SJSA1 (cell line): ENCODE data around the gene SLCO2A1. TPM values are rescaled to one million over a fixed set of nuclear protein-coding genes. Genes with fewer than 3 reads are reported as not detected.

Experiments
- DNase-seq, 2 experiments: peaks; one replicate each; pipeline ENCODE4 v3.0.0-alpha.2; 2015 to 2020; ENCODE audit warnings: low spot score in 2 of 2, low read depth in 1 of 2
- H3K27ac ChIP-seq: fragments of 250-450 bp; sonication (Bioruptor Pico); 2 replicates; pipeline ENCODE4 v1.5.1; 2020; ENCODE audit warnings: mild to moderate bottlenecking, moderate library complexity
- H3K27me3 ChIP-seq: fragments of 250-450 bp; sonication (Bioruptor Pico); replicated peaks from 2 replicates; pipeline ENCODE4 v1.5.1; 2020; ENCODE audit warnings: mild to moderate bottlenecking, moderate library complexity
- H3K36me3 ChIP-seq: fragments of 250-450 bp; sonication (Bioruptor Pico); 2 replicates; pipeline ENCODE4 v1.5.1; 2020; ENCODE audit warnings: mild to moderate bottlenecking
- H3K4me1 ChIP-seq: fragments of 250-450 bp; sonication (Bioruptor Pico); replicated peaks from 2 replicates; pipeline ENCODE4 v1.6.1; 2021; ENCODE audit warnings: mild to moderate bottlenecking
- H3K4me3 ChIP-seq: fragments of 250-450 bp; sonication (Bioruptor Pico); 2 replicates; pipeline ENCODE4 v1.5.1; 2020; ENCODE audit warnings: mild to moderate bottlenecking
- H3K9me3 ChIP-seq: fragments of 250-450 bp; sonication (Bioruptor Pico); replicated peaks from 2 replicates; pipeline ENCODE4 v1.5.1; 2020; ENCODE audit warnings: mild to moderate bottlenecking
- total RNA-seq: library from RNA; depleted of rRNA; stranded (reverse); fragments of >200 nt; shearing (Covaris generic); gene quantifications from 2 replicates; pipeline ENCODE4 v1.2.3, GENCODE V29; 2014

Gene SLCO2A1
- total RNA-seq, 1 experiment from 2014 or later: 0.16 TPM

DNA sequence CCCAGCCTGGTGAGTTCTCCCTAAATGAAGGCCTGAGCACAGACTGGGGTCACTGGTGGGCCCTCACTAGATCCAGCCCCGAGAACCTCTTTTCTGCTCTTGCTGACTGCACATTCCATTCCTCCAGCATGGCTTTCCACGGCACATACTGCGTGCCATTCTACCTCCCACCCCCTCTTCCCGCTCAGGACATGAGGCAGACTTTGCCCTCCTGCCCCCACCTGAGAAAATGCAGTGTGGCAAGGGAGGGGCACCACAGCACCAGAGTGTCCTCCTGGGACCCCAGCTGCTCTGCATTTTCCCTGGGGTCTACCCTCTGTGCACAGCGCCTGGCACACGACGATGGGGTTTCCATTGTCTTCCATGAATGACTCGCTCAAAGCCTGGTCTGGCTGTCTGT, 6.1 kb upstream of the SLCO2A1 start:
- Histone ChIP-seq H3K27me3 (no peaks in the 10 kb centered on the region), H3K9me3 (no peaks in the 10 kb centered on the region), H3K36me3 (no peaks in the 10 kb centered on the region), H3K27ac (no peak overlapping the region), H3K4me3 (no peak overlapping the region), H3K4me1 (peaks cover 12% of the 10 kb centered on the region)
- DNase-seq: no peak

DNA sequence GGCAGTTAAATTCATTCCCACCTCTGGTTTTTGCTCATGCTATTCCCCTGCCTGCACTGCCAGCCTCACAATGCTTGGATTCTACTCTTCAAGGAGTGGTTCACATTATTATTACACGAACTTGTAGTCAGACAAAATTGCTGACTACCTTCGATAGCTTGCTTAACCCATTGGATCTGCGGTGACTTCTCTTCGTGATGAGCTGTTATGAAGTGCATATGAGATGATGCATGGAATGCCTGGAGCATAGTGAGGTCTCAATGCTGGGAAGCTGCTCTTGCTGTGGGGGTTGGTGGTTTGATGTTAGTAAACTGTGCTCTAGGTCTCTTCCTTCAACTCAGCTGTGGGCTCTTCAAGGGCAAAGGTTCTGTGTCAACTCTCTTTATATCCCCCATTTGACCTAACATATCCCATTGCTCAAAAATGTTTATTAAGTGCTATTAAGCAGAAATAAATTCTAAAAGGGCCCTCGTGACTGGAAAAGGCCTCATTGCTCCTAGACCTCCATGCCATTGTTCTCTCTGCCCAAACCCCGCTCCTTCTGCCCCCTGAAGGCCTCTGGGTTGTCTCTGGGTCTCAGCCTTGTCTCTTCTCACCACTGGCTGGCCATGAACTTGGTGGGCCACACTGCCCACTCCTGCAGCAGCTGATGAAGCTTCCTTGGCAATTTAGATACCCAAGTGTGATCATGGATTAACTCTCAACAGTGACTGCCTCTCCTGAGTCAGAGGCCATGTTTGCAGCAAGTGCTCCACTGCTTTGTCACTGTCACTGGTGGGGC, 4.5 kb upstream of the SLCO2A1 start:
- Histone ChIP-seq H3K4me3 (no peak overlapping the region), H3K27ac (no peak overlapping the region), H3K36me3 (0 out of 2 replicates have a peak, but pooled peaks cover 2% of the 10 kb centered on the region), H3K4me1 (peaks cover 18% of the 10 kb centered on the region), H3K27me3 (peaks cover 5% of the 10 kb centered on the region), H3K9me3 (no peaks in the 10 kb centered on the region)
- no peak for DNase-seq

DNA sequence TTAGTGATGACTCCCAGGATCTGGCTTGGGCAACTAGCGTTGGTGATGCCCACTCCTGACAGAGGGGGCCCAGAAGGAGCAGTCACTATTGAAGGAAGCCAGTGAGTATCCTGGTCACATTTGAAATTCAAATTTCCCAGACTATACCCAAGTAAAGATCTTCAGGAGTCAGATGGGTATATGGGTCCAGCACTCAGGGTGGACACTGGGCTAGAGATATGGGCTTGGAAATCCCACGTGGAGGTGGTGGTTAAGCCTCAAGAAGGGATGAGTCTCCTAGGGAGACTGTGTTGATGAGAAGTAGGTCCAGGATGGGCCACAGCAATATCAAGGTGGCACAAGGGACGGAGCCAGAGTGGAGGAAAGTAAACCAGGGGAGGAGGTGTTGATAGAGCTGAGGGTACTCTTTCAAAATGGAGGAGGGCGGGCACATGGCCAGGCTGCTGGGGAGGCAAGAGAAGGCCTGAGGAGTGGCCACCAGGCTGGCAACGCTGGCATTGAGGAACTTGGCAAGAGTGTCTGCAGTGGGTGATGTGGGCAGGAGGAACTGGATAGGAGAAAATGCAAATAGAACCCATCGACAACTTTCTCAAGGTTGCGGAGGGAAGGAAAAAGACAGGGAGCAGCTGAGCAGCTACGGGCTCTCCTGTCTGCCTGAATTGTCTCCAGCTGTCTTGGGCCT, 3.7 kb upstream of the SLCO2A1 start:
- H3K27me3 ChIP-seq: peaks cover 12% of the 10 kb centered on the region
- no peak overlapping the region for H3K4me3 ChIP-seq
- 0 out of 2 replicates have a peak, but pooled peaks cover 2% of the 10 kb centered on the region for H3K36me3 ChIP-seq
- no peaks in the 10 kb centered on the region for H3K9me3 ChIP-seq
- no peak for DNase-seq
- H3K4me1 ChIP-seq: peaks cover 19% of the 10 kb centered on the region
- H3K27ac ChIP-seq: no peak overlapping the region

DNA sequence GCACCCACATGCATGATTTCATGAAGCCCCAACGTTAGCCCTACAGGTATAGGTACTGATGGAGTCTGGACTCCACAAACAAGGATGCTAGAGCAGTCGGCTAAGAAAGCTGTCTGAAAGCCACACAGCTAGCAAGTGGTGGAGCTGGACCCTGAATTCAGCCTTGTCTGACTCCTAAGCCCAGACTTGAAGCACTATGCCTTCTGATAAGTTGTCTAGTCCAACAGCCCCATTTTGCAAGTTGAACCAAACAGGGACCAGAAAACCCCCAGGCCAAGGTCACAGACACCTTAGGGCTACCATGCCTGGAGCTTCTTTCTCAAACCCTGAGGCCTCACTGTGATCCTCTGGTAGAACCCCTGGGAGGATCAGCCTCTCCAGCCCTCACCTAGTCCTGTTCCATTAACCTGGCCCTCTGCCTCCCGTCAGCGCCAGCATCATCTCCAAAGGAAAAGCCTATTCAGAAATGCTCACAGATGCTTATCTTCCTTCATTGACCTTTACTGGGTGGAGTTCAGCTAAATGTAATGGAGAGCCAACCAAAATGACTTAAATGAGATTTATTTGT, 1.7 kb upstream of the SLCO2A1 start:
- Histone ChIP-seq H3K27me3 (peaks cover 15% of the 10 kb centered on the region), H3K4me3 (no peak overlapping the region), H3K36me3 (0 out of 2 replicates have a peak, but pooled peaks cover 2% of the 10 kb centered on the region), H3K9me3 (no peaks in the 10 kb centered on the region), H3K27ac (no peak overlapping the region), H3K4me1 (peaks cover 19% of the 10 kb centered on the region)
- no peak for DNase-seq

DNA sequence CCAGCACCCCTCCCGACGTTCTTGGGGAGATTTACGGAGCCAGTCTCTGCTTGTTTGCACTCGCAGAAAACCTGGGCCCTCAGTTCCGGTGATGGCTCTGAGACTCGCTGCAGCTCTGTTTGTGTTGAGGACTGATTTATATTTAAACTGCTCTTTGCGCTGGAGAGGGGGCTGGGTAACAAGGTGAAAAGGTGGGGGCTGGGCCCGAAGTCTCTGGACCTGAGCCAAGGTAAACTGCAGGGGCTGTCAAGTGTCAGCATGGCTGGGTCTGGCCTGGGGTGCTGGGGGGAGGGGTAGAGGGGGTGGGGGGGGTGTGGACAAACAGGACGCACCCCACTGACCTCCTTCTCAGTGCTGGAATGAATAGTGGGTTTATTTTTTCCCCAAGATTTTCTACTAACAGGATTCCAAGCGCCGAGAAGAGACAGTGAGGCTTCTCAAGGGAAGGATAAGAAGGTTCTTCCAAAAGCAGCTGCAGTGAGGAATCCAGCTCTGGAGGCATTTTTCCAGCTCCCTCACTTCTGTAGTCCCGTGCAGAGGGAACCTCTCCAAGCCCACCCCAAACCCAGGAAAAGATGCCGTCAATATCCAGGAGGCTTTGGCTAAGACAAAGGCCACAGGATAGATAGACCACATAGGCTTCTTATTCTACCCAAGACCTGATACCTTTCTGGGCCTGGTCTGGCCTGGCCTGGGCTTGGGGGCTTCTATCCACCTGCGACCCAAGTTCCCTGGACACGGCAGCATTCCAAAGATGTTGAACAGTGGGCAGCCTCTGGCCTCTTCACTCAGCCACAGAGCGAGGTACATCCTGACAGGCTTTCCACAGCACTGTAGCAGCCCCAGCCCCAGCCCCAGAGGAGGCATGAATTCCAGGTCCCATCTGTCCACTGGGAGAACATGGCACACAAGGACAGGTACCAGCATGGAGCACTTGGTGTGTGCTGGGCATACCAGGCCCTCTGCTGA, 938 bp upstream of the SLCO2A1 start:
- peaks cover 15% of the 10 kb centered on the region for H3K27me3 ChIP-seq
- no peak overlapping the region for H3K4me3 ChIP-seq
- H3K4me1 ChIP-seq: peaks cover 11% of the 10 kb centered on the region
- DNase-seq: no peak
- H3K27ac ChIP-seq: no peak overlapping the region
- no peaks in the 10 kb centered on the region for H3K9me3 ChIP-seq
- 0 out of 2 replicates have a peak, but pooled peaks cover 2% of the 10 kb centered on the region for H3K36me3 ChIP-seq

DNA sequence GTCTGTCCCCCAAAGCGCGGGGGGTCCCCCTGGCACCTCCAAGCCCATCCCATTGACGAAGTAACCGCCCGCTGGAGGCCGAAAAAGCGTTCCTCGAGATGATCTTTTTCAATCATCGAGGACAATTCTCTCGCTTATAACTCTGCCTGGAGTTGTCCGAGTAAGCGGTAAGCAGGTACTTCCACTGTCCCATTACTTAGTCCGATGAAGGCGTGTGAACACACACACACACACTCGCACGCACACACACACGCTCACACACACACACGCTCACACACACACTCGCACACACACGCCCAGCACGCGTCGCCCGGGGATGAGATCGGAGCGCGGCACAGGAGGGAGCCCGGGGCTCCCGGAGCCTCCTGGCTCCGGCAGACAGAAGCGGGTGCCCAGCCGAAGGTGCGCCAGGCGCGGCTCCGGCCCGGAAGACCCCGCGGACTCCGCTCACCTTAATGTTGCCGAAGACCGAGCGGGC, 430 bp downstream of the SLCO2A1 start:
- H3K4me3 ChIP-seq: peak overlapping the region; percentile 48
- no peaks in the 10 kb centered on the region for H3K9me3 ChIP-seq
- no peak overlapping the region for H3K27ac ChIP-seq
- peaks cover 7% of the 10 kb centered on the region for H3K4me1 ChIP-seq
- peak in 1 of 2 experiments; percentile 28 for DNase-seq
- peaks cover 15% of the 10 kb centered on the region for H3K27me3 ChIP-seq
- H3K36me3 ChIP-seq: 0 out of 2 replicates have a peak, but pooled peaks cover 2% of the 10 kb centered on the region

DNA sequence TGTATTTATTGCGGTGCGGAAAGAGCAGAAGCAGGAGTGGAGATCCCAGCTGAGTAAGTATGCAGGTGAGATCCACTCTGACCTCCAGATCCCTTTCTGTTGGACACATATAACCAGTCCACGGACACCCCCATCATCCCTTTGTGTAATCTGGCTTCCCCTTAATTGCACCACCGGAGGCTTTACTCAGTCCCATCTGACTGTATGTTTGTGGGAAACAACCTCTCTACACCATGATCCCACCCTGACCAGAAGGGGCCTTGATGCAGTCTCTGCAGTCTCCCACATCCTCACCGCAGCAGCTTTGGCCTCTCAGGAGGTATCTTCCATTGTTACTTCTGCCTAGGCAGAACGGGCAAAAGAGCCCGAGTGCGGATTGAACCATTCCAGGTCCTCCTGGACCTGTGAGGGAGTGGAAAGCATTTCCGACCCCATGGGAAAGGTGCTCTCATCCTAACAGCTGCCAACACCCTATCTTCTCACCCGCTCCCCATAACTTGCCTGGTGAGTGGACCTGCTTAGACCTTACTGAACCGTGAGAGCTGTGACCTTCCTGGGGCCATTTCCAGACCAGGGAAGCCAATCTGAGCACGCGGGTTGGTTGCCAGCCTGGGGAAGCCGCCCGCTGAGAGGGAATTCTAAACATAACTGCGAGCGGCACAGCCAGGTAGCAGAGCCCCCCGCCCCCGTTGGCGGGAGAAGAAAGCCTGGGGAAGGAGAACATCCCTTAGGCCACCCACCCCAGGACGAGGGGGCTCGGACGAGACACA, 1.1 kb downstream of the SLCO2A1 start:
- Histone ChIP-seq H3K27me3 (peaks cover 15% of the 10 kb centered on the region), H3K9me3 (no peaks in the 10 kb centered on the region), H3K27ac (no peak overlapping the region), H3K4me3 (no peak overlapping the region), H3K4me1 (peaks cover 7% of the 10 kb centered on the region), H3K36me3 (0 out of 2 replicates have a peak, but pooled peaks cover 2% of the 10 kb centered on the region)
- no peak for DNase-seq

DNA sequence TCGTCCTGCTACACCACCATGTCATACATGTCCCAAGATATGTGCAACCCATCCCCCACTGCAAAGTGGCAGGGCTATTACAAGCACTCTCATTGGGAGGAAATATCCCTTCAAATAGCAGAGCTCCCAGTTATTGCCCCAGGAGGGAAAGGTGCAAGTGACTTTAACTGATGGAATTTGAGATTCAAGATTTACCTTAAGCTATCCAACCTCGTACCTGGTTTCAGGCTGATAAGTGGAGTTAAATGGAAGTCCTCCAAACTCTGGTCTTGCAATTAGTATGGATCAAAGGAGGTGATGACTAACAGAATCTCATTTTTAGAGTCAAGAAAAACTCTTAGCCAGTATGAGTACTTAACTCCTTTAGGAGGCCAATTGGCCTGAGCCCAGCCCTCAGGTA, 2.1 kb downstream of the SLCO2A1 start:
- 0 out of 2 replicates have a peak, but pooled peaks cover 2% of the 10 kb centered on the region for H3K36me3 ChIP-seq
- H3K4me1 ChIP-seq: peaks cover 7% of the 10 kb centered on the region
- H3K27me3 ChIP-seq: peaks cover 15% of the 10 kb centered on the region
- H3K27ac ChIP-seq: no peak overlapping the region
- no peak for DNase-seq
- no peak overlapping the region for H3K4me3 ChIP-seq
- no peaks in the 10 kb centered on the region for H3K9me3 ChIP-seq

DNA sequence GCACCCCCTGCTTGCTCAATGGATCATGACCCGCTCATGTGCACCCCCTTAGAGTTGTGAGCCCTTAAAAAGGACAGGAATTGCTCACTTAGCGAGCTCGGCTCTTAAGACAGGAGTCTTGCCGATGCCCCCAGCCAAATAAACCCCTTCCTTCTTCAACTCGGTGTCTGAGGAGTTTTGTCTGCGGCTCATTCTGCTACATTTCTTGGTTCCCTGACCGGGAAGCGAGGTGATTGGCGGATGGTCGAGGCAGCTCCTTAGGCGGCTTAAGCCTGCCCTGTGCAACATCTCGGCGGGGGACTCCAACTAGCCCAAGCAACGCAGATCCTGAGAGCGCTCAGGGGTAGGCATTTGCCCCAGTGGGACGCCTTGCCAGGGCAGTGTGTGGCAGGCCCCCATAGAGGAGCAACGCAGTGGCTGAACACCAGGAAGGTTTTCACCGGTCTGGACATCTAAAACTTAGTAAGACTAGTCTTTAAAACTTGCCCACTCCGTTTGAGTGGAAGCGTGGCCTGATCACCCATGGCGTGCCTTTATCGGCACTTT, 9.5 kb downstream of the SLCO2A1 start:
- Histone ChIP-seq H3K4me1 (no peaks in the 10 kb centered on the region), H3K27ac (no peak overlapping the region), H3K27me3 (no peaks in the 10 kb centered on the region), H3K9me3 (no peaks in the 10 kb centered on the region), H3K36me3 (no peaks in the 10 kb centered on the region), H3K4me3 (no peak overlapping the region)
- no peak for DNase-seq

DNA sequence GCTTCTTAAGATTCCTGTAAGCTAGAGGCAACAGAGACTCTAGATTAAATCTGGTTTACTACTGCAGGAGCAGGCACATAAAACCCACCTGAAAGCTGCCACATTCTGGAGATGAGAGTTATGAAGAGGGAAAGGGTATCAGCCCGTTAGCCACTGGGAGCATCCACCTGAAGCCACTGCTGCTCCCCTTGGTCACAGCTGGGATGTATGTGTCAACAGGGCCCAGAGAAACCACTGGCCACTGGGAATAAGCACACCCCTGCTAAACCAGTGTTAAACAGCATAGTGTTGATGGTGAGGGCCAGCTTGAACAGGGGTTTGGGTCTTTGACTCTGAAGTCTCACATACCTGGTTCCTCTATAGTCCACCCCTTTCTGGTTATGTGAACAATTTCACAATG, 10.9 kb downstream of the SLCO2A1 start:
- Histone ChIP-seq H3K27ac (no peak overlapping the region), H3K9me3 (no peaks in the 10 kb centered on the region), H3K4me3 (no peak overlapping the region), H3K27me3 (no peaks in the 10 kb centered on the region), H3K4me1 (no peaks in the 10 kb centered on the region), H3K36me3 (no peaks in the 10 kb centered on the region)
- DNase-seq: no peak

DNA sequence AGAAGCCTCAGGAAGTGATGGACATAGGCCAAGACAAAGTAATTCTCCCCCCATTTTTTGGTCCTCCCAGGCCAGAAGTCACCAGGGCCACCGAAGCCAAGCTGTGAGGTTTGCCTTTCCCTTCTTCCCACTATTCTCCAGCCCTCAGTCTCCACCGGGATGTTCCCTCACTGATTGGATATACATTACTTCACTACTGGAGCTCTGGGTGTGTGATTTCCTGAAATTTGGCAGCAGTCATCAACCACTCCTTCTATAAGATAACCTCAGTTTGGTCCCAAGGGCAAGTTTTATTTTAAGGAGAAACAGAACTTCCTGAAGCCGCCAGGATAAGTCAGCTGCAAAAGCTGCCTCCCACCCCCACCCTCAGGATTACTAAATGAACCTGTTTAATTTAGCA, 11.3 kb downstream of the SLCO2A1 start:
- Histone ChIP-seq H3K27ac (no peak overlapping the region), H3K4me1 (no peaks in the 10 kb centered on the region), H3K9me3 (no peaks in the 10 kb centered on the region), H3K4me3 (no peak overlapping the region), H3K36me3 (no peaks in the 10 kb centered on the region), H3K27me3 (no peaks in the 10 kb centered on the region)
- no peak for DNase-seq

DNA sequence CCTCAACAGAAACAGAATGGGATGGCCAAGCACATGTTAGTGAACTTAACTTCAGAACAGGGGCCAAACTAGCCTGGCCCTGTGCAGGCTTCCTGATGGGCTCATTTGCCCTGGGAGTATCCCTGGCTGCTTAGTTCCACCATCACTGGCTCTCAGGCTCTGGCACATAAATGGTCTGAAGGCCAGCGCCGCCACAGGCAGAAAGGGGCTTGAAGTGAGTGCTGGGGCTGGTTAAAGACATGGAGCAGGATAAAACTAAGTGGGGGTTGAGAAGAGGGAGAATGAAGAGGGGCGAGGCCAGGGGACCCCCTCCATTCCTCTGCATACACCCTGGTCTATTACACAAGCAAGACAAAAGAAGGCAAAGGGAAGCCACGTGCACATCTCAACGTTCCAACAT, 12.2 kb downstream of the SLCO2A1 start:
- Histone ChIP-seq H3K4me3 (no peak overlapping the region), H3K9me3 (no peaks in the 10 kb centered on the region), H3K36me3 (no peaks in the 10 kb centered on the region), H3K27me3 (no peaks in the 10 kb centered on the region), H3K27ac (no peak overlapping the region), H3K4me1 (no peaks in the 10 kb centered on the region)
- DNase-seq: no peak
